IPS-18c (cell line): Measurements from ENCODE around the gene TMEM9.

Experiments
- H3K4me3 ChIP-seq: 2 replicates; pipeline ENCODE4 v1.7.0; 2013; ENCODE audit warnings: low read depth, mild to moderate bottlenecking, low read length, moderate library complexity; ENCODE audit not compliant: insufficient read depth
- H3K9me3 ChIP-seq: one replicate; pipeline ENCODE4 v1.6.1; 2013; ENCODE audit warnings: mild to moderate bottlenecking, low read length, moderate library complexity; ENCODE audit not compliant: control insufficient read depth, insufficient read depth

Gene TMEM9

DNA sequence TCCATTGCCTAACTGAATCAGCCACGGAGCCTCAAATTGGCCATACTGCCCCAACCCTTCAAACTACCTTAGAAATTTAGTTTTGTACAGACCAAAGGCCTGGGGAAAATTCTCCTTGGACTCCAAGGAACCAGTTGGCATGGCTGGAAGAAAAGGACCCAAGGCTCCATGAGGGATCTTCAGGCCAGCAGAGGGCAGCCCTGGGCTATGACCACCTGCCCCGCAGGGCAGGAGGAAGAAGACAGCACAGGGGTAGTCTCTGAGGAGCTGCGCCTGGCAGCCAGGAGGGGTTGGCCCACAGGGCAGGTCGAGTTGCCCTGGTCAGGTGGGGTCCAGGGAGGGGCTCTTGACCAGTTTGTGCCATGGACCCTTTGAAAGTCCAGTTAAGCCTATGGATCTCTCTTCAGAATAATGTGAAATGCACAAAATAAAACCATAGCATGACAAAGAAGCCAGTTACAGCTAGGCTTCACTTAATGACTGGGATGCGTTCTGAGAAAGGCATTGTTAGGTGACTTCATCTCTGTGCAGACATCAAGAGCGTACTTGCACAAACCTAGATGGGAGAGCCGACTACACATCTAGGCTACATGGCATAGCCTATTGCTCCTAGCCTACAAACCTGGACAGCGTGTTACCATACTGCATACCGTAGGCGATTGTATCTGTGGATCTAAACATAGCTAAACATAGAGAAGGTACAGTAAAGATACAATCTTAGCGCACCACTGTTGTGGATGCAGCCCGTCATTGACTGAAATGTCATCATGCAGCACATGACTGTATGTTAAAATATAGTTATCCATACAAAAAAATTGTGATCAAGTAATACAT, 68.2 kb downstream of the TMEM9 start:
- H3K4me3 ChIP-seq: no peak overlapping the region
- H3K9me3 ChIP-seq: no peaks in the 10 kb centered on the region
